K562 (cell line): ENCODE data around the gene DYNC1H1. TPM values are rescaled to one million over a fixed set of nuclear protein-coding genes. Genes with fewer than 3 reads are reported as not detected.

Experiments
- ETV1 ChIP-seq: fragments of 450-650 bp; conservative IDR thresholded peaks from 2 replicates; pipeline ENCODE4 v1.6.1; 2016; ENCODE audit warnings: missing genetic modification characterization, control low read depth, low read depth, missing compliant biosample characterization
- HDAC2 ChIP-seq: fragments of 450-650 bp; IDR thresholded peaks from 2 replicates; pipeline ENCODE4 v1.6.1; 2016; ENCODE audit warnings: mild to moderate bottlenecking
- KDM1A ChIP-seq, 2 experiments: fragments of 450-650 bp; IDR thresholded peaks; 2 replicates each; pipeline ENCODE4 v1.6.1; 2016; ENCODE audit warnings: mild to moderate bottlenecking in 2 of 2
- LARP7 ChIP-seq: fragments of 450-650 bp; IDR thresholded peaks from 2 replicates; pipeline ENCODE4 v1.6.1; 2016
- NCOA2 ChIP-seq, 2 experiments: fragments of 450-650 bp; IDR thresholded peaks; 2 replicates each; pipeline ENCODE4 v1.6.1; 2018; ENCODE audit warnings: mild to moderate bottlenecking in 2 of 2, moderate library complexity in 1 of 2; ENCODE audit not compliant: partially characterized antibody in 2 of 2
- NELFE ChIP-seq: IDR thresholded peaks from 2 replicates; pipeline ENCODE4 v1.6.1; 2011; ENCODE audit warnings: mild to moderate bottlenecking; ENCODE audit not compliant: insufficient read depth, insufficient read length
- OTX1 ChIP-seq: fragments of 450-650 bp; formaldehyde crosslinking; IDR thresholded peaks from 2 replicates; pipeline ENCODE4 v1.4.0; 2022; ENCODE audit warnings: mild to moderate bottlenecking
- PHB ChIP-seq: fragments of 250-450 bp; sonication (Bioruptor Pico); IDR thresholded peaks from 2 replicates; pipeline ENCODE4 v1.5.0; 2021
- POLR2AphosphoS2 ChIP-seq: IDR thresholded peaks from 2 replicates; pipeline ENCODE4 v1.6.1; 2012; ENCODE audit warnings: low read length, improper control_type of control experiment
- POLR2B ChIP-seq: fragments of 450-650 bp; IDR thresholded peaks from 2 replicates; pipeline ENCODE4 v1.6.1; 2018; ENCODE audit warnings: low read depth; ENCODE audit not compliant: partially characterized antibody
- RCOR1 ChIP-seq, 2 experiments: IDR thresholded peaks; 2 replicates each; pipeline ENCODE4 v1.6.1; 2012; ENCODE audit warnings: low read depth in 2 of 2, low read length in 2 of 2, borderline replicate concordance in 1 of 2, improper control_type of control experiment in 1 of 2
- SLC30A9 ChIP-seq: fragments of 250-450 bp; sonication (Bioruptor Pico); IDR thresholded peaks from 2 replicates; pipeline ENCODE4 v1.8.0; 2022; ENCODE audit warnings: mild to moderate bottlenecking, moderate library complexity
- SMAD3 ChIP-seq: fragments of 450-650 bp; formaldehyde crosslinking; conservative IDR thresholded peaks from 2 replicates; pipeline ENCODE4 v1.4.0; 2020; ENCODE audit warnings: mild to moderate bottlenecking
- ZNF318 ChIP-seq, 2 experiments: fragments of 450-650 bp; IDR thresholded peaks; 2 replicates each; pipeline ENCODE4 v1.6.1; 2016; ENCODE audit warnings: mild to moderate bottlenecking in 2 of 2, borderline replicate concordance in 1 of 2, low read depth in 1 of 2, moderate library complexity in 1 of 2
- ZNF644 ChIP-seq: fragments of 200-800 bp; sonication (Bioruptor generic); IDR thresholded peaks from 2 replicates; pipeline ENCODE4 v1.6.1; 2016; ENCODE audit warnings: low read depth, missing genetic modification characterization, missing compliant biosample characterization
- polyA plus RNA-seq, 8 experiments: library from polyadenylated mRNA; depleted of rRNA in 4 of 8; stranded (reverse) in 5 of 8; unstranded in 3 of 8; fragments of >200 nt; fragmentation: Nextera tagmentation in 2 of 8; fragmentation: Illumina TruSeq in 1 of 8; extraction: Ambion mirVana in 2 of 8; extraction: Trizol in 1 of 8; gene quantifications; 2 replicates each; pipeline versions ENCODE4 v1.2.1 to v1.2.3, GENCODE V29; 2011 to 2014; ENCODE audit warnings: inconsistent platforms in 1 of 8, missing spikeins in 1 of 8
- total RNA-seq, 7 experiments: library from RNA; depleted of rRNA in 6 of 7; stranded (reverse); fragments of >200 nt in 6 of 7; fragmentation: Illumina TruSeq in 2 of 7; extraction: Trizol in 2 of 7; gene quantifications; 2 replicates each; pipeline versions ENCODE4 v1.2.1 to v1.2.3, GENCODE V29; 2011 to 2021; ENCODE audit warnings: low replicate concordance in 1 of 7
- TF ChIP-seq, protein P1 (sequence below): IDR thresholded peaks from 3 replicates; pipeline ENCODE4 v1.6.1; 2011; ENCODE audit warnings: borderline replicate concordance, mild to moderate bottlenecking; ENCODE audit not compliant: insufficient read length, insufficient read depth
- TF ChIP-seq, protein P2 (sequence below): fragments of 450-650 bp; IDR thresholded peaks from 2 replicates; pipeline ENCODE4 v1.6.1; 2016; ENCODE audit warnings: low read depth, mild to moderate bottlenecking, moderate library complexity
- TF ChIP-seq, protein P3 (sequence below): fragments of 250-450 bp; sonication (Bioruptor Pico); IDR thresholded peaks from 2 replicates; pipeline ENCODE4 v1.4.0; 2020; ENCODE audit warnings: mild to moderate bottlenecking, moderate library complexity

DYNC1H1 gene
- total and polyA plus RNA-seq, 9 of the 15 experiments (the other 6 are each of a cell fraction or from before 2014, with no cell fraction given): 31.9 to 335 (median 115) TPM

- TF ChIP-seq ZNF318 (IDR thresholded peaks at IDR 0.05; ENCODE audit: borderline replicate concordance in 1 of 2, low read depth in 1 of 2): no peak
- TF ChIP-seq SMAD3: no peak
- no peak for TF ChIP-seq OTX1 (CRISPR knock-in tag)
- no peak for TF ChIP-seq SLC30A9
- no peak for TF ChIP-seq PHB (CRISPR knock-in tag)
- TF ChIP-seq, protein P1, sequence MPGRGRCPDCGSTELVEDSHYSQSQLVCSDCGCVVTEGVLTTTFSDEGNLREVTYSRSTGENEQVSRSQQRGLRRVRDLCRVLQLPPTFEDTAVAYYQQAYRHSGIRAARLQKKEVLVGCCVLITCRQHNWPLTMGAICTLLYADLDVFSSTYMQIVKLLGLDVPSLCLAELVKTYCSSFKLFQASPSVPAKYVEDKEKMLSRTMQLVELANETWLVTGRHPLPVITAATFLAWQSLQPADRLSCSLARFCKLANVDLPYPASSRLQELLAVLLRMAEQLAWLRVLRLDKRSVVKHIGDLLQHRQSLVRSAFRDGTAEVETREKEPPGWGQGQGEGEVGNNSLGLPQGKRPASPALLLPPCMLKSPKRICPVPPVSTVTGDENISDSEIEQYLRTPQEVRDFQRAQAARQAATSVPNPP: no peak
- TF ChIP-seq, protein P2, sequence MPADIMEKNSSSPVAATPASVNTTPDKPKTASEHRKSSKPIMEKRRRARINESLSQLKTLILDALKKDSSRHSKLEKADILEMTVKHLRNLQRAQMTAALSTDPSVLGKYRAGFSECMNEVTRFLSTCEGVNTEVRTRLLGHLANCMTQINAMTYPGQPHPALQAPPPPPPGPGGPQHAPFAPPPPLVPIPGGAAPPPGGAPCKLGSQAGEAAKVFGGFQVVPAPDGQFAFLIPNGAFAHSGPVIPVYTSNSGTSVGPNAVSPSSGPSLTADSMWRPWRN: no peak
- peak in 1 of 2 experiments; percentile 54; a peak in 1 of 4 replicates for TF ChIP-seq RCOR1 (IDR thresholded peaks at IDR 0.05; ENCODE audit: borderline replicate concordance in 1 of 2, low read depth in 2 of 2, low read length in 2 of 2)
- TF ChIP-seq NELFE: no peak
- TF ChIP-seq POLR2B: no peak
- no peak for TF ChIP-seq HDAC2
- no peak for TF ChIP-seq ZNF644 (tag)
- TF ChIP-seq ETV1: no peak
- TF ChIP-seq LARP7: no peak
- TF ChIP-seq POLR2AphosphoS2: no peak
- TF ChIP-seq NCOA2 (IDR thresholded peaks at IDR 0.05; ENCODE audit: partially characterized antibody in 2 of 2): no peak
- 0 out of 4 replicates have a peak, but pooled peaks of 1 of the 2 experiments have one; percentile 17 for TF ChIP-seq KDM1A (IDR thresholded peaks at IDR 0.05)
- TF ChIP-seq, protein P3, sequence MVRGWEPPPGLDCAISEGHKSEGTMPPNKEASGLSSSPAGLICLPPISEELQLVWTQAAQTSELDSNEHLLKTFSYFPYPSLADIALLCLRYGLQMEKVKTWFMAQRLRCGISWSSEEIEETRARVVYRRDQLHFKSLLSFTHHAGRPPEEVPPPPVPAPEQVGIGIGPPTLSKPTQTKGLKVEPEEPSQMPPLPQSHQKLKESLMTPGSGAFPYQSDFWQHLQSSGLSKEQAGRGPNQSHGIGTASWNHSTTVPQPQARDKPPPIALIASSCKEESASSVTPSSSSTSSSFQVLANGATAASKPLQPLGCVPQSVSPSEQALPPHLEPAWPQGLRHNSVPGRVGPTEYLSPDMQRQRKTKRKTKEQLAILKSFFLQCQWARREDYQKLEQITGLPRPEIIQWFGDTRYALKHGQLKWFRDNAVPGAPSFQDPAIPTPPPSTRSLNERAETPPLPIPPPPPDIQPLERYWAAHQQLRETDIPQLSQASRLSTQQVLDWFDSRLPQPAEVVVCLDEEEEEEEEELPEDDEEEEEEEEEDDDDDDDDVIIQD (CRISPR knock-in tag): no peak
These were observed 36.5 kb upstream of the DYNC1H1 start (continued) for GRCh38 chr14:101927859-101928258.
